Stomach (tissue), 19 donors: Measurements from ENCODE around the gene RPH3AL. TPM values are rescaled to one million over a fixed set of nuclear protein-coding genes. Genes with fewer than 3 reads are reported as not detected.

Experiments
- DNase-seq, 2 donors: peaks; one replicate each; pipeline versions ENCODE4 v3.0.0 to v3.0.0-alpha.2; 2013 to 2019
- H3K27ac ChIP-seq, 5 donors: fragments of 200-600 bp in 4 of 5; sonication (generic) in 4 of 5; one replicate each; pipeline ENCODE4 v1.5.1; 2013 to 2019; ENCODE audit warnings: mild to moderate bottlenecking in 1 of 5, moderate library complexity in 1 of 5
- H3K27me3 ChIP-seq, 3 donors: fragments of 200-600 bp; sonication (generic); one replicate each; pipeline ENCODE4 v1.5.1; 2017 to 2019; ENCODE audit warnings: mixed run types in 1 of 3
- H3K36me3 ChIP-seq, 4 donors: fragments of 200-600 bp; sonication (generic); 1 replicate in 3 of 4; 2 replicates in 1 of 4; pipeline ENCODE4 v1.5.1; 2016 to 2019
- H3K4me1 ChIP-seq, 4 donors: fragments of 200-600 bp; sonication (generic); one replicate each; pipeline ENCODE4 v1.5.1; 2016 to 2019
- H3K4me3 ChIP-seq, 4 donors: fragments of 200-600 bp; sonication (generic) in 3 of 4; one replicate each; pipeline ENCODE4 v1.5.1; 2016 to 2019; ENCODE audit warnings: mild to moderate bottlenecking in 1 of 4
- H3K9me3 ChIP-seq, 4 donors: fragments of 200-600 bp; sonication (generic); one replicate each; pipeline ENCODE4 v1.5.1; 2016 to 2019
- CTCF ChIP-seq, 7 experiments: fragments of 450-650 bp in 4 of 7; fragments of 200-600 bp in 3 of 7; sonication (generic) in 3 of 7; IDR thresholded peaks; one replicate each; pipeline ENCODE4 v1.5.1; 2016 to 2019; ENCODE audit warnings: antibody characterized with exemption in 7 of 7, control low read depth in 2 of 7, mild to moderate bottlenecking in 1 of 7
- EP300 ChIP-seq: sonication (generic); formaldehyde crosslinking; IDR thresholded peaks from one replicate; pipeline ENCODE4 v1.6.1; 2017; ENCODE audit warnings: antibody characterized with exemption
- POLR2A ChIP-seq, 4 donors: fragments of 450-650 bp; IDR thresholded peaks; one replicate each; pipeline ENCODE4 v1.6.1; 2016; ENCODE audit warnings: antibody characterized with exemption in 4 of 4, control low read depth in 2 of 4, mild to moderate bottlenecking in 1 of 4, moderate library complexity in 1 of 4
- POLR2AphosphoS5 ChIP-seq, 3 donors: sonication (generic); formaldehyde crosslinking; IDR thresholded peaks; one replicate each; pipeline ENCODE4 v1.6.1; 2016; ENCODE audit warnings: antibody characterized with exemption in 3 of 3
- WGBS, 5 donors: extraction: QIAGEN DNeasy Blood & Tissue Kit in 3 of 5; methylation state at CpG; one replicate each; pipeline versions ENCODE4 v1.1.5 to v1.1.7; 2013 to 2018; 5-methylcytosine and 5-hydroxymethylcytosine counted together
- intact Hi-C: fragments of 100-400 bp; cut with DNase I; formaldehyde crosslinking; loops from one replicate; pipeline ENCODE4 v1.15.1; 2023; ENCODE audit warnings: low total_unique reads
- long read RNA-seq, 10 donors: transcript quantifications; one replicate each; lab custom pipeline, GENCODE V29; 2026
- polyA plus RNA-seq, 3 donors: library from polyadenylated mRNA; stranded (reverse); fragments of 200-250 nt; gene quantifications; one replicate each; pipeline ENCODE4 v1.2.3, GENCODE V29; 2013
- total RNA-seq, 5 donors: library from RNA; depleted of rRNA; stranded (reverse); fragments of >200 nt; gene quantifications; one replicate each; pipeline versions ENCODE4 v1.1.0 to v1.2.3, GENCODE V29; 2014 to 2016
- donor health status: healthy with polysubstance abuse.
- donor health status: Bipolar disorder and iron deficiency.
- donor health status: healthy.

The RPH3AL gene, protein sequence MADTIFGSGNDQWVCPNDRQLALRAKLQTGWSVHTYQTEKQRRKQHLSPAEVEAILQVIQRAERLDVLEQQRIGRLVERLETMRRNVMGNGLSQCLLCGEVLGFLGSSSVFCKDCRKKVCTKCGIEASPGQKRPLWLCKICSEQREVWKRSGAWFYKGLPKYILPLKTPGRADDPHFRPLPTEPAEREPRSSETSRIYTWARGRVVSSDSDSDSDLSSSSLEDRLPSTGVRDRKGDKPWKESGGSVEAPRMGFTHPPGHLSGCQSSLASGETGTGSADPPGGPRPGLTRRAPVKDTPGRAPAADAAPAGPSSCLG
- total RNA-seq (10 to 100 TPM in 3 of 5 donors, 1 to 10 TPM in 2; 4.9 to 38.5 (median 16.0) TPM), polyA plus RNA-seq (10 to 100 TPM in 2 of 3 donors, 1 to 10 TPM in 1; 5.1 to 20.0 (median 18.9) TPM)
- long read RNA-seq, donor 1, partial matches to known transcripts, result 0 of 1 reads
- long read RNA-seq, donor 1, other reads (novel, unspliced or antisense), result 0 of 1 reads
- long read RNA-seq, donor 2, partial matches to known transcripts, result 0 of 3 reads
- long read RNA-seq, donor 2, other reads (novel, unspliced or antisense), result 0 of 3 reads
- long read RNA-seq, donor 3, partial matches to known transcripts, result 0 of 1 reads
- long read RNA-seq, donor 3, other reads (novel, unspliced or antisense), result 0 of 1 reads
- long read RNA-seq, donor 4, result 0 reads
- long read RNA-seq, donor 5, partial matches to known transcripts, result 0 of 2 reads
- long read RNA-seq, donor 5, other reads (novel, unspliced or antisense), result 0 of 2 reads
- long read RNA-seq, donor 6, partial matches to known transcripts, result 0 of 3 reads
- long read RNA-seq, donor 6, other reads (novel, unspliced or antisense), result 0 of 3 reads
- long read RNA-seq, donor 7, result 0 reads
- long read RNA-seq, donor 8, partial matches to known transcripts, result 0 of 1 reads
- long read RNA-seq, donor 8, other reads (novel, unspliced or antisense), result 0 of 1 reads
- long read RNA-seq, donor 9, result 0 reads
- long read RNA-seq, donor 10, partial matches to known transcripts, result 0 of 2 reads
- long read RNA-seq, donor 10, other reads (novel, unspliced or antisense), result 0 of 2 reads

GRCh38 chr17:352421-353212, at the start of gene RPH3AL:
Gene RPH3AL, minus strand, starts transcription at chr17:352807. Its CDS starts 25,264 bp downstream, at chr17:327543.
- WGBS, 5 donors, result 16 to 33% (median 24%) methylated on average over 20 to 22 of the region's 22 CpGs
- TF ChIP-seq EP300, result no peak
- peak in 1 of 3 donors; percentile 77 for TF ChIP-seq POLR2AphosphoS5 (IDR thresholded peaks at IDR 0.05)
- TF ChIP-seq CTCF (IDR thresholded peaks at IDR 0.05), result no peak
- TF ChIP-seq POLR2A (IDR thresholded peaks at IDR 0.05), result no peak
- intact Hi-C loops, result no loop called here
- Histone ChIP-seq H3K27me3 (no peaks in the 10 kb centered on the region), H3K9me3 (no peaks in the 10 kb centered on the region), H3K4me1 (peaks cover 47 to 79% (median 61%) of the 10 kb centered on the region in 4 donors), H3K27ac (peak within 1 kb of the TSS; percentile 87 to 93 (median 91)), H3K4me3 (peak within 1 kb of the TSS; percentile 7 to 35 (median 16)), H3K36me3 (no peaks in the 10 kb centered on the region)
- peak; percentile 88 to 94 for DNase-seq

DNA sequence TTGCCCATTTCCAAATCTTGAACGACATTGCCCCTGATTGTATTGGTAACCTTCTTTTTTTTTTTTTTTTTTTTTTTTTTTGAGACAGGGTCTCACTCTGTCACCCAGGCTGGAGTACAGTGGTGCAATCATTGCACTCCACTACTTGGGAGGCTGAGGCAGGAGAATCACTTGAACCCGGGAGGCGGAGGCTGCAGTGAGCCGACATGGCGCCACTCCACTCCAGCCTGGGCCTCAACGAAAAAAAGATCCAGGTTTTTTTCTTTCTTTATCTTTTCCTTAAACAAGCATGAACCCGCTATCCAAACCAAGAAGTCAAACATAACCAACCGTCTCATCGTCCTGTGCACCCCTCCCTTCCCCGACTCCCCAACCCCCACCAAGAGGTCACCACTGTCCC, 47.6 kb upstream of the RPH3AL start:
- Histone ChIP-seq H3K36me3 (no peaks in the 10 kb centered on the region), H3K27ac (no peak overlapping the region), H3K4me1 (no peaks in the 10 kb centered on the region), H3K4me3 (no peak overlapping the region), H3K9me3 (no peaks in the 10 kb centered on the region), H3K27me3 (peaks cover 0 to 4% (median 0%) of the 10 kb centered on the region in 3 donors)
- TF ChIP-seq POLR2AphosphoS5 (IDR thresholded peaks at IDR 0.05) (no peak), POLR2A (IDR thresholded peaks at IDR 0.05) (no peak), CTCF (IDR thresholded peaks at IDR 0.05) (no peak), EP300 (no peak)
- no peak for DNase-seq
- intact Hi-C loops, result no loop called here
- WGBS, 5 donors, result 35 to 56% (median 44%) methylated on average over 10 of the region's 10 CpGs

DNA sequence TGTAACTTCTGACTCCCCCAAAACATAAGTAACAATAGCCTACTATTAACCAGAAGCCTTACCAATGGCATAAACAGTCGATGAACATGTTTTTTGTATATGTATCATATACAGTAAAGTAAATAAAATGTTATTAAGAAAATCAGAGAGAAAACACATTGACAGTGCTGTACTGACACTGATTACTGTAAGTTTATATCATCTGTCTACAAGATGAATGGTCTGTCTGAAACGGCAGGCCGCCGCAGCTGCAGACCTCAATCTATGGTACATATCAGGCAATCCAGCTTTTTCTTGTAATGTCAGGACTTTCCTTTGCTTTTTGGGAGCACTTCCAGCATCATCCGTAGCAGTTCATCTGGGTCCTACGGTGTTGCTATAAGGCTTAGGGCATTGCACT, 44.2 kb upstream of the RPH3AL start:
- 58 to 78% (median 74%) methylated on average over 6 of the region's 6 CpGs for whole genome bisulfite sequencing, 5 donors
- no peaks in the 10 kb centered on the region for H3K36me3 ChIP-seq
- H3K27me3 ChIP-seq, result peaks cover 0 to 7% (median 0%) of the 10 kb centered on the region in 3 donors
- no peaks in the 10 kb centered on the region for H3K9me3 ChIP-seq
- H3K4me1 ChIP-seq, result peaks cover 0 to 11% (median 5%) of the 10 kb centered on the region in 4 donors
- no peak for TF ChIP-seq EP300
- H3K27ac ChIP-seq, result no peak overlapping the region
- H3K4me3 ChIP-seq, result no peak overlapping the region
- no peak for DNase-seq
- intact Hi-C loops, result no loop called here

DNA sequence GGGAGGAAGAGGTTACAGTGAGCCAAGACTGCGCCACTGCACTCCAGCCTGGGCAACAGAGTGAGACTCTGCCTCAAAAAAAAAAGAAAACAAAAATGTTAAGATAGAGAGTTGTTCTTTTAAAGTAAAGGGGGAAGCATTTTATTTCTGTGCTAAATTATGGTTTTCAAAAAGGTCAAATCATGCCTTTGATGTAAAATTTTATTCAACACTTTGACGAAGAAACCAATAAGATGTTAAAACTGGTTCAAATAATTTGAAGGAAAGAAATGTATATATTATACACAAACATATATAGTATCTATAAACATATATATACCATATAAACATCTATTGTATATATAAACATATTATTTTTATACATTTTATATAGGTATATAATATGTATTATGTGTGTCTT, 43.4 kb upstream of the RPH3AL start:
- no peaks in the 10 kb centered on the region for H3K36me3 ChIP-seq
- no peaks in the 10 kb centered on the region for H3K9me3 ChIP-seq
- TF ChIP-seq POLR2AphosphoS5 (IDR thresholded peaks at IDR 0.05) (no peak), EP300 (no peak), POLR2A (IDR thresholded peaks at IDR 0.05) (no peak), CTCF (IDR thresholded peaks at IDR 0.05) (no peak)
- H3K27ac ChIP-seq, result no peak overlapping the region
- peaks cover 0 to 11% (median 5%) of the 10 kb centered on the region in 4 donors for H3K4me1 ChIP-seq
- no peak overlapping the region for H3K4me3 ChIP-seq
- intact Hi-C loops, result no loop called here
- WGBS, 5 donors, result 89 to 99% (median 92%) methylated on average over 2 of the region's 2 CpGs
- no peak for DNase-seq
- H3K27me3 ChIP-seq, result peaks cover 0 to 7% (median 0%) of the 10 kb centered on the region in 3 donors
